ENCODE measurements around the gene GPR18. TPM values are rescaled to one million over a fixed set of nuclear protein-coding genes. Genes with fewer than 3 reads are reported as not detected.

Gene GPR18
- total and polyA plus RNA-seq, 9 of the 15 experiments (the other 6 are each of a cell fraction or from before 2014, with no cell fraction given): 0.75 TPM; not detected in 8

DNA sequence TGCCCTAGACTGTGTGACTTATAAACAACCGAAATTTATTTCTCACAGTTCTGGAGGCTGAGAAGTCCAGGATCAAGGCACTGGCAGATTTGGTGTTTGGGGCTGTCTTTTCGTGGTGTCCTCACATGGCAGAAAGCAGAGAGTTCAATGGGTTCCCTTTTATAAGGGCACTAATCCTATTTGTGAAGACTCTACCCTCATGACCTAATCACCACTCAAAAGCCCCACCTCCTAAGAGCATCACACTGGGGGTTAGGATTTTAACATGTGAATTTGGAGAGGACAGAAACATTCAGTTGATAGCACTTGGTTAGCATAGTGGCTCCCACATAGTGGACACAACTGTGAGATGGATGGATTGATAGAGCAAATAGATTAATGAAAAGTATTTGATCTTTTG is 21.5 kb upstream of the GPR18 start:
- POLR2A ChIA-PET: interaction anchor here (1.4 kb wide), 1 partner anchor 10 kb away, joined by 3 read pairs; no protein-coding TSS in a partner anchor

GRCh38 chr13:99278843-99279242 is 20.7 kb upstream of the GPR18 start:
- no peaks in the 10 kb centered on the region; a peak in 1 of 5 replicates for H3K4me1 ChIP-seq (replicated peaks in 1 of 2; ENCODE audit: control insufficient read depth in 2 of 2, insufficient read depth in 2 of 2, low read length in 2 of 2)
- BruUV-seq (replicated peaks): no TSS peak

More for the DNA sequence above, 21.5 kb upstream of the GPR18 start:
- no peaks in the 10 kb centered on the region for H4K20me1 ChIP-seq (replicated peaks; ENCODE audit: control insufficient read depth, insufficient read depth, low read length)
- no peaks in the 10 kb centered on the region for H3K9me3 ChIP-seq (replicated peaks; ENCODE audit: control insufficient read depth, insufficient read depth, low read depth, low read length)
- no peak for FAIRE-seq
- no peak for TF ChIP-seq PML (IDR thresholded peaks at IDR 0.05; ENCODE audit: low read length)
- TF ChIP-seq ZNF668 (CRISPR knock-in tag; IDR thresholded peaks at IDR 0.05): no peak
- TF ChIP-seq BDP1 (IDR thresholded peaks at IDR 0.05; ENCODE audit: insufficient read depth, insufficient read length): no peak
- no peak for ATAC-seq
- no peak overlapping the region for H3K27ac ChIP-seq (ENCODE audit: extremely low read depth, low read depth, low read length)
- no TSS peak for BruUV-seq (replicated peaks)
- no peak for DNase-seq (ENCODE audit: extremely low read depth in 1 of 4, low spot score in 3 of 4)
- no peaks in the 10 kb centered on the region for H3K9me1 ChIP-seq (ENCODE audit: control insufficient read depth, insufficient read depth, low read length)
- H3K4me2 ChIP-seq (ENCODE audit: insufficient read depth, low read length): no peak overlapping the region
- H3K9ac ChIP-seq (ENCODE audit: insufficient read depth in 1 of 2, low read depth in 2 of 2, low read length in 2 of 2): no peak overlapping the region
- H3K27me3 ChIP-seq (ENCODE audit: control insufficient read depth in 2 of 2, insufficient read depth in 2 of 2, low read length in 2 of 2): no peaks in the 10 kb centered on the region
- H3K4me1 ChIP-seq (replicated peaks in 1 of 2; ENCODE audit: control insufficient read depth in 2 of 2, insufficient read depth in 2 of 2, low read length in 2 of 2): no peaks in the 10 kb centered on the region; a peak in 1 of 5 replicates
- WGBS (ENCODE audit: insufficient coverage, low coverage, missing lambda C conversion rate): 67% methylated on average over 2 of the region's 2 CpGs
- CTCF ChIA-PET (ENCODE audit: low intra/inter-chr PET ratio): interaction anchor here (0.5 kb wide), 1 partner anchor 766 kb away, joined by 3 read pairs; no protein-coding TSS in a partner anchor
- H3K36me3 ChIP-seq (ENCODE audit: control insufficient read depth, insufficient read depth, low read length): peaks cover 26% of the 10 kb centered on the region; the same call in 2 of the 3 replicates
- in situ Hi-C loops (cut with MboI): no loop called here
- no peak overlapping the region for H2AFZ ChIP-seq (ENCODE audit: low read depth, low read length)
- H3K4me3 ChIP-seq: no peak overlapping the region
- no peaks in the 10 kb centered on the region for H3K79me2 ChIP-seq (ENCODE audit: control insufficient read depth, insufficient read depth, low read length)
- intact Hi-C loops (cut with micrococcal nuclease): no loop called here

More at GRCh38 chr13:99278843-99279242, 20.7 kb upstream of the GPR18 start:
- TF ChIP-seq ZNF197 (CRISPR knock-in tag; IDR thresholded peaks at IDR 0.05; ENCODE audit: low read depth) (no peak), ZNF253 (CRISPR knock-in tag; conservative IDR thresholded peaks at IDR 0.05) (no peak), TRIM24 (IDR thresholded peaks at IDR 0.05) (no peak), ZNF398 (CRISPR knock-in tag; IDR thresholded peaks at IDR 0.05) (no peak), MIER1 (IDR thresholded peaks at IDR 0.05; ENCODE audit: low read depth) (no peak), ZNF592 (IDR thresholded peaks at IDR 0.05) (no peak)
- no peaks in the 10 kb centered on the region for H4K20me1 ChIP-seq (replicated peaks; ENCODE audit: control insufficient read depth, insufficient read depth, low read length)
- no peak overlapping the region for H3K4me2 ChIP-seq (ENCODE audit: insufficient read depth, low read length)
- H3K4me3 ChIP-seq: no peak overlapping the region
- H3K9me1 ChIP-seq (ENCODE audit: control insufficient read depth, insufficient read depth, low read length): no peaks in the 10 kb centered on the region
- DNase-seq (ENCODE audit: extremely low read depth in 1 of 4, low spot score in 3 of 4) (no peak), FAIRE-seq (no peak), ATAC-seq (no peak)
- no peak overlapping the region for H3K9ac ChIP-seq (ENCODE audit: insufficient read depth in 1 of 2, low read depth in 2 of 2, low read length in 2 of 2)
- intact Hi-C loops (cut with micrococcal nuclease) (no loop called here), in situ Hi-C loops (cut with MboI) (no loop called here)
- 77% methylated on average over 3 of the region's 3 CpGs for WGBS (ENCODE audit: insufficient coverage, low coverage, missing lambda C conversion rate)
- H3K27ac ChIP-seq (ENCODE audit: extremely low read depth, low read depth, low read length): no peak overlapping the region
- no peaks in the 10 kb centered on the region; the same call in 2 of the 3 replicates for H3K79me2 ChIP-seq (ENCODE audit: control insufficient read depth, insufficient read depth, low read length)
- H3K9me3 ChIP-seq (replicated peaks; ENCODE audit: control insufficient read depth, insufficient read depth, low read depth, low read length): no peaks in the 10 kb centered on the region
- ChIA-PET CTCF (ENCODE audit: low intra/inter-chr PET ratio) (no interaction called here), POLR2A (no interaction called here)
- peaks cover 26% of the 10 kb centered on the region; the same call in 2 of the 3 replicates for H3K36me3 ChIP-seq (ENCODE audit: control insufficient read depth, insufficient read depth, low read length)
- H2AFZ ChIP-seq (ENCODE audit: low read depth, low read length): no peak overlapping the region
- no peaks in the 10 kb centered on the region for H3K27me3 ChIP-seq (ENCODE audit: control insufficient read depth in 2 of 2, insufficient read depth in 2 of 2, low read length in 2 of 2)
